ENCODE data around the gene CLCN4. TPM values are rescaled to one million over a fixed set of nuclear protein-coding genes. Genes with fewer than 3 reads are reported as not detected.

Gene CLCN4
- total RNA-seq, 4 donors from 2014 or later, result 0.79 to 1.1 TPM; not detected in 2

- intact Hi-C loops (cut with DNase I; ENCODE audit: low total_unique reads) (no loop called here), in situ Hi-C loops (cut with MboI; ENCODE audit: low pct_ligation_motif_present in 1 of 4, low pct_unique_long_range_greater_than_20kb in 1 of 4, low sequenced_read_pairs in 3 of 4) (no loop called here)
- peaks cover 0 to 4% (median 0%) of the 10 kb centered on the region in 4 donors for H3K4me1 ChIP-seq
- H3K9me3 ChIP-seq, result no peaks in the 10 kb centered on the region
- no peak for DNase-seq
- H3K27me3 ChIP-seq, result peaks cover 17% of the 10 kb centered on the region
- peak overlapping the region in 3 of 4 donors; percentile 8 to 38 (median 12) for H3K4me3 ChIP-seq
- H3K27ac ChIP-seq, result peak overlapping the region in 3 of 4 donors; percentile 21 to 43 (median 35)
- WGBS, 2 donors (ENCODE audit: low coverage in 1 of 2), result 35 to 50% methylated on average over 2 to 7 of the region's 7 CpGs
- TF ChIP-seq EP300 (IDR thresholded peaks at IDR 0.05; ENCODE audit: low read depth), result no peak
- TF ChIP-seq POLR2AphosphoS5 (IDR thresholded peaks at IDR 0.05), result no peak
- TF ChIP-seq CTCF (IDR thresholded peaks at IDR 0.05), result no peak
- H3K36me3 ChIP-seq, result no peaks in the 10 kb centered on the region
Measured at GRCh38 chrX:10157032-10157341, 212 bp downstream of the CLCN4 start.

- Histone ChIP-seq H3K27me3 (peaks cover 17% of the 10 kb centered on the region), H3K4me3 (no peak overlapping the region), H3K4me1 (peaks cover 0 to 4% (median 0%) of the 10 kb centered on the region in 4 donors), H3K9me3 (no peaks in the 10 kb centered on the region), H3K36me3 (no peaks in the 10 kb centered on the region), H3K27ac (peak overlapping the region in 1 of 4 donors; percentile 43)
- in situ Hi-C loops (cut with MboI; ENCODE audit: low pct_ligation_motif_present in 1 of 4, low pct_unique_long_range_greater_than_20kb in 1 of 4, low sequenced_read_pairs in 3 of 4) (no loop called here), intact Hi-C loops (cut with DNase I; ENCODE audit: low total_unique reads) (no loop called here)
- DNase-seq, result no peak
- no peak for TF ChIP-seq EP300 (IDR thresholded peaks at IDR 0.05; ENCODE audit: low read depth)
- no peak for TF ChIP-seq CTCF (IDR thresholded peaks at IDR 0.05)
- no peak for TF ChIP-seq POLR2A (IDR thresholded peaks at IDR 0.05)
- TF ChIP-seq POLR2AphosphoS5 (IDR thresholded peaks at IDR 0.05), result no peak
- WGBS, 2 donors (ENCODE audit: low coverage in 1 of 2), result 49 to 81% methylated on average over 3 of the region's 3 CpGs
Measured at GRCh38 chrX:10157543-10157942, 768 bp downstream of the CLCN4 start.

DNA sequence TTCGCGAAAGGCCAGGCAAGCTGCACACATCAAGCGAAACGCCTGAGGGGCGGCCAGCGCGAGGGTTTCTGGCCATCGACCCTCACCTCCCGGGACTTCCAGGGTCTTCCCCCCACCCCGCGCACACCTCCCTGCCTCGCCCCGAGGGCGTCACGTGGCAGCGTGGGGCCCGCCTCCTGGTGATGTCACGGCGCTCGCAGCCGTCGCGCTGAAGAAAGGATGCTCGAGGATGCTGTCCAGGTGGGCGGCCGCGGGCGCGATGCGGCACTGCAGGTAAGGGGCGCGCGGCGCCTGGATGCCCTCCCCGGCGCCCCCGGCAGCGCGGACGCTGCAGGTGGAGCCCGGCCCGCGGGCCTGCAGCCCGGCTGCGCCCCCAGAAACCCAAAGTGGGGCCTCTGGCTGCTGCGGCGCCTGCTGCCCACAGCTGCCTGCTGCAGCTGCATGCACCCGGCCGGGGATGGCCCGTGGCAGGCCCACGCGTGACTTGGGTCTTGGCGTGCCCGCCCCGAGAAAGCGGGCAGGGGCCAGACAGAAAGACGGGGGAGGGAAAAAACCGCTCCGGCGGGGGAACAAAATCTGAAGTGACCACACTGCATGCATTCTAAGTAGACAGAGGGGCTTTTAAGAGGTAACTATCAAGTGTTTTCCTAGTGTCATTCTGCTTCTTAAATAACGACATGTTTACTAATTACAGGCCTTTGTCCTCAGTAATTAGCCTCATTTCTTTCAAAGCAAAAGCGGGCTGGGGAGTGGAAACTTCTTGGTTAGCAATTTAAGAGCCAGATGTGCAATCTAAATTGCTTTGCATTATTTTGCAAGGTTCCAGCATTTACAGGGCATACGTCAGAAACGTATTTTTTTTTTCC lies 1.7 kb downstream of the CLCN4 start:
- DNase-seq, result no peak
- H3K4me1 ChIP-seq, result peaks cover 0 to 4% (median 0%) of the 10 kb centered on the region in 4 donors
- no peak overlapping the region for H3K27ac ChIP-seq
- H3K9me3 ChIP-seq, result no peaks in the 10 kb centered on the region
- H3K27me3 ChIP-seq, result peaks cover 17% of the 10 kb centered on the region
- WGBS, 2 donors (ENCODE audit: low coverage in 1 of 2), result 41 to 60% methylated on average over 1 to 63 of the region's 64 CpGs
- H3K36me3 ChIP-seq, result no peaks in the 10 kb centered on the region
- in situ Hi-C loops (cut with MboI; ENCODE audit: low pct_ligation_motif_present in 1 of 4, low pct_unique_long_range_greater_than_20kb in 1 of 4, low sequenced_read_pairs in 3 of 4), result no loop called here
- H3K4me3 ChIP-seq, result peak overlapping the region in 1 of 4 donors; percentile 25
- intact Hi-C loops (cut with DNase I; ENCODE audit: low total_unique reads), result no loop called here
- TF ChIP-seq POLR2AphosphoS5 (IDR thresholded peaks at IDR 0.05) (no peak), CTCF (IDR thresholded peaks at IDR 0.05) (no peak), EP300 (IDR thresholded peaks at IDR 0.05; ENCODE audit: low read depth) (no peak), POLR2A (IDR thresholded peaks at IDR 0.05) (no peak)

DNA sequence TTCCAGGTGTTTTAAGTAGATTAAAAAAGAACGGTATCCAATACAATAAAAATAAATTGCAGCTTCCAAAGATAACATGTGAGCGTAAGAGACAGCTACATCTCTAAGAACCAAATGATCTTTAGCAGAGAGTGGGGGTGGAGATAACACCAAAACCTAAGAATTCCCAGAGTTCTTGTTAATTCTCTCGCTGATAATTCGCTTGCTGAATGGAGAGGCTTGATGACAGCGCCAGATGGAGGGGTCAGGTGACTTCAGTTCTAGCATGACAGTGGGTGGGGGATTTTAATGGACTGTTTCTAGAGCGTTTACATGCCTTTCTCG lies 2.3 kb downstream of the CLCN4 start:
- H3K9me3 ChIP-seq, result no peaks in the 10 kb centered on the region
- intact Hi-C loops (cut with DNase I; ENCODE audit: low total_unique reads) (no loop called here), in situ Hi-C loops (cut with MboI; ENCODE audit: low pct_ligation_motif_present in 1 of 4, low pct_unique_long_range_greater_than_20kb in 1 of 4, low sequenced_read_pairs in 3 of 4) (no loop called here)
- no peaks in the 10 kb centered on the region for H3K36me3 ChIP-seq
- H3K27ac ChIP-seq, result no peak overlapping the region
- 55% methylated on average over 7 of the region's 7 CpGs; no CpG with 5 or more reads in 1 of the 2 donors for WGBS, 2 donors (ENCODE audit: low coverage in 1 of 2)
- DNase-seq, result no peak
- no peak overlapping the region for H3K4me3 ChIP-seq
- peaks cover 0 to 4% (median 0%) of the 10 kb centered on the region in 4 donors for H3K4me1 ChIP-seq
- TF ChIP-seq POLR2A (IDR thresholded peaks at IDR 0.05) (no peak), EP300 (IDR thresholded peaks at IDR 0.05; ENCODE audit: low read depth) (no peak), POLR2AphosphoS5 (IDR thresholded peaks at IDR 0.05) (no peak), CTCF (IDR thresholded peaks at IDR 0.05) (no peak)
- peaks cover 17% of the 10 kb centered on the region for H3K27me3 ChIP-seq
